Esophagus mucosa (tissue), 1 donor: Measurements from ENCODE around the gene CORIN. TPM values are rescaled to one million over a fixed set of nuclear protein-coding genes. Genes with fewer than 3 reads are reported as not detected.
"Not testable (repeated sequence)": the region's sequence is repeated elsewhere in the genome, so short reads cannot be mapped to it uniquely, and the experiment has no call there.

Experiments used
- ATAC-seq: fragments of 200-7000 bp; cut with Tn5 transposase; one replicate; pipeline ENCODE4 v1.9.1; 2020
- total RNA-seq: library from RNA; stranded (reverse); gene quantifications from one replicate; pipeline ENCODE4 v1.2.4, GENCODE V29; 2023
- donor health status: DM: yes; HTN: yes; CAD: no.

The CORIN gene
- total RNA-seq, 1 donor from 2014 or later, result 0.88 TPM

DNA sequence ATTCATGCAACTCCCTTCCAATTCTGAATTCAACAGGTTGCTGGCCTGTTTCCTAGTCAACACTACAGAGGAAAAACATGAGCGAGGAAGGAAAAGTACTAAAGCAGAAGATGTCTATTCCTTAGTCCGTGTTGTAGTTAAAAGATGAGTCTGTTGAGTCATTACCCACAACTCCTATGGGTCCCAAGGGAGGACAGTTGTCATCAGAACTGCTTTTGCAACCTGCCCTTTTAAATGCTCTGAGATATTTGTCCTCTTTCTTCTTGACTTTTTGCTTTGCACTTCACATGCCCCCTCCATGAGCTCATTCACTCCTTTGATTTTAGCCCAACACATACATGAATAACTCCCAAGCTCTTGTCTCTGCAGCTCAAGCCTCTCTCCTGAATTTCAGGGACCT lies 119.2 kb downstream of the CORIN start:
- ATAC-seq, result no peak

DNA sequence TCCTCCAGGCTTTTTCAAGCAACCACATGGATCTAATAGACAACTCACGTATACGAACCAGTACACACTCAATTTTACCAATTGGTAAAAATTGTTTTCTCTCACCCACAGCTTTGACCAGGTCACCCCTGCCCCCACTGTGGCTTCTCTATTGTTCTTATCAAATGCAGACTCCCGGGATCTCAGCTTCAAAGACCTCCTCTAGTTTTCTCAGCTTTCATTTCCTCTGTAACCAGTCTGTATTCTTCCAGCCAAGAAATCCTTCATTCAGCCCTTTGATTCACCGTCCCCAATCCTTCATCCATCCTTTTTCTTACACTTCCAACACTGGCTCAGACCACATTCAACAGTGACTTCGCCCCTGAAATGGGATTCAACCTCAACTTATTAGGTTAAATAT lies 120.7 kb downstream of the CORIN start:
- no peak for ATAC-seq

- no peak for ATAC-seq
Observed at GRCh38 chr4:47715716-47716416, 122.0 kb downstream of the CORIN start.

- ATAC-seq, result no peak
Observed at GRCh38 chr4:47714269-47714668, 123.6 kb downstream of the CORIN start.

- ATAC-seq, result no peak
Observed at GRCh38 chr4:47713129-47713834, 124.6 kb downstream of the CORIN start.

DNA sequence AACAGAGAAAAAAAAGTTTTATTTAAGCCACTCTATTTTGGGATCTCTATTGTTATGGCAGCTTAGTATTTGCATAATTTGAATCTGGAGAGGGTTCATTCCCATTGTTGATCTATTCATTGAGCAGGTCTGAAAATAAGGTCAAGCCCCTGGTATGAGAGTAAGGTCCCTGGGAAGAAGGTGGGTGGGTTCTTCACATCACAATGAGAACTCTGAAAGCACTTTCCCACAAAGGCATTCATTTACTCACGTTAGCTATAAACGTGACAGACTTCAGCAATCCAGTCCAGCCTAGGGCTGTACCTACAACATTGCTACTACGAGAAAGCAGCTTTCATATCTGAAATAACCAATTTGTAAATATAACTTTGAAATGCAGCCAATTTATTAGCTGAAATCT lies 126.2 kb downstream of the CORIN start:
- no peak for ATAC-seq

DNA sequence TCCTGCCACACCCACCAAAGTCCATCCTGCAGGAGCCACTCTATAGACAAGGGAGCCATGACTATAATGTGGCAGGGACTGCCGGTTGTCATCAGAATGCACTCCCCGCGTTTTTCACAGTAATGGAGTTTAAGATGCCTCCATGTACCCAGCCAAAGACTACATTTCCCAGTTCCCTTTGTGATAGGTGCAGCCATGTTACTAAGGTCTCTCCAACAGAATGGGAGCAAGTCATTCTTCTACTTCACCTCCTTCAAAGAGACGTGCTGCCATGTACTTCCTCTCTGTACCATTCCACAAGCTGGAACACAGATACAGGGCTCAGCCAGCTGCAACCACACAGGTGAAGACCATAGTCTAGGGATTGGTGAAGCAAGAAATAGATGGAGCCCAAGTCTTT lies 126.7 kb downstream of the CORIN start:
- ATAC-seq, result no peak

DNA sequence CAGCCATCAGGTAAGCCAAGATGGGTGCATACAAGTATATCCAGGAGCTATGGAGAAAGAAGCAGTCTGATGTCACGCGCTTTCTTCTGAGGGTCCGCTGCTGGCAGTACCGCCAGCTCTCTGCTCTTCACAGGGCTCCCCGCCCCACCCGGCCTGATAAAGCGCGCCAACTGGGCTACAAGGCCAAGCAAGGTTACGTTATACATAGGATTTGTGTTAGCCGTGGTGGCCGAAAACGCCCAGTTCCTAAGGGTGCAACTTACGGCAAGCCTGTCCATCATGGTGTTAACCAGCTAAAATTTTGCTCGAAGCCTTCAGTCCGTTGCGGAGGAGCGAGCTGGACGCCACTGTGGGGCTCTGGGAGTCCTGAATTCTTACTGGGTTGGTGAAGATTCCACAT lies 131.5 kb downstream of the CORIN start:
- not testable (repeated sequence) for ATAC-seq

DNA sequence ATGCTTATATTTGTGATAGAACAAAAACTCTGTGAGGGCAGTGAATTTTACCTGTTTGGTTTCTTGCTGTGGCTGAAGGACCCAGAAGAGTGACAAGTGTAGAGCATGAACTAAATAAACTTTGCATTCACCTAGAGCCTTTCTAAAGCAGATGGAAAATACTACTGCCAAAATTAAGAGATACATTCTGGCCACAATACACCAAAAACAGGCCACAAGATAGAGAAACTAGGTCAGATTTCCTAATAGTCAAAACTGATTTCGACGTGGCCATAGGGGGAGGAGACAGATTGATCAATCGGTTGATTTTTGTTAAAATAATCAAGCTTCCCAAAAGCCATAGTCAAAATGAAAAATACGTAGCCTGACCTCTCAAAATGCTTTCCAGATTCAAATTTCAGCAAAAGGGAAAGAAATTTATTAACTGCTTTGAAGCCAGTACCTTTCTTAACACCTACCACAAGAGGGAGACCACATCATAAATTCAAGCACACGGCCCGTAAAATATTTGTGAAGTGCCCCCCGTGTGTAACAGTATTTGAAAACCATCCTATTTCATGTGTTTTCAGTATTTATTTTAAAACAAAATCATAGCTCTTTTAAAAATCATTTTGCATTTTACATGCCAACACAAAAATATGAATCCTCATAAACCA lies 132.4 kb downstream of the CORIN start:
- no peak for ATAC-seq

- peak; percentile 50 for ATAC-seq
Observed at GRCh38 chr4:47704693-47705325, 133.1 kb downstream of the CORIN start.

DNA sequence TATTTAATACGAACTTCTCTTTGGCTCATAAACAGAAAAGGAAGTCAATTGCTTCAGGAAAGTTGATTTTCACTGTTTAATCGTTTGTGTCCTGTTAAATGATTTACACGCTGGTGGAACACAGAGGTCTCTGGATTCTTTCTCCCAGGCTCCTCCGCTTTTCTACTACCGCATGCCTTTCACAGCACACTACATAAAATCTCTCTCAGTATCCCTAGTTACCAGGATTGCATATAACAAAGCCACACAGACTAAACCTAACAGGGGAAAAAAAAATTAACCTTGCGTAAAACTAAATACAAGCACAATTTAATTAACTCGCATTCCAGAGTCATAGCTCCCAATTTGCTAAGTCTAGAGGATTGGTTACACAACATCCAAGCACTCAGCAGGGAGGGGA lies 133.9 kb downstream of the CORIN start:
- no peak for ATAC-seq

DNA sequence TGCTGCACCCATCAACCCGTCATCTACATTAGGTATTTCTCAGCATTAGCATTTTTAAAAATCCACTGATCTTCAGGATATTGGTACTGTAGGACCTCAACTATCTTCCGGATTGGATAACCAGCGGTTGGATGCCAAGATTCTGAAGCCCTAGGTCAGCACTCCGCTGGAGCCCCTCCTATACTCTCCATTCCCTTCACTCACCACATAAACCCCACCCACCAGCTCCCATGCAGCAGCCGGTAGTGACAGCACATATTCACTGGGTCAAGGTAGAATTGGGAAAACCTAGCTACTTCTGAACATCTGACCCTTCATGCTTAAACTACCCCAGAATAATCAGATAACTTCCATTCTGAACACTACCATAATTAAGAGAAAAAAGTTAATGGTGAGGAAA lies 134.9 kb downstream of the CORIN start:
- ATAC-seq, result no peak

- no peak for ATAC-seq
Observed at GRCh38 chr4:47701286-47701685, 136.6 kb downstream of the CORIN start.

GRCh38 chr4:47698837-47699236 lies 139.0 kb downstream of the CORIN start:
- no peak for ATAC-seq

DNA sequence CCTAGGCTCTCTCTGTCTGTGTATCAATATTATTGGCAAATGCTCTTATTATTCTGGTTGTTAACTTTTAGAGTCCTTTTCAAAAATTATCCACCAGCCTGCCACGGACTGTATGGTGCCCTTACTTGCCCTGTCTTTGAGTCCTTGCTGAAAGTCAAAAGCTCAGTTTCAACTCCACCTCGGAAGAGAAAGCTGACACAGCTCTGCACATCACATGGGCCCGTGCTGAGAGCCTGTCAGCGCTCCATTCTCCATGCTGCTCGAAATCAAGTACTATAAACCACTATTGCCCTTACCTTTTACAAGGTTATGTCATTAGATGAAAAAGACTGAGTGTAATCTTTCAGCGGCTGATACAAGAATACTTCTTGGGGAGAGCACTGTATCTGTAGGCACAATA lies 141.0 kb downstream of the CORIN start:
- no peak for ATAC-seq

DNA sequence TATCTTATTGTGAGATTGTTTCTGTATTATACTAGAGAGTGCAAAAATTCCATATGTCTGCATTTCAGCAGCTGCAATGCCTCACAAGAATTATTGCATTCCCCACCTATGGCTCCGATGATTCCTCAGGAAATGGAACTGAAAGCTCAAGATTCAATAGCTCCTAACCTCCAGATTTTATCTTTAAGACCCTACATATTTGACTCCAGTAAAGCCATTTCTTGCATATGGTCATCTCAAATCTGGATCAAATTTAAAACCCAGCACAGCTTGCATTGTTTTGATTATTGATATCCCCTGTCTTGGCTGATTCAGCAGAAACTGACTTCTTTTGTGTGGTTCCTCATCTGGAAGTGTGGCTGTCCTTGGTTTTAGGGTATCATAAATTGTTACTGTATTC lies 142.6 kb downstream of the CORIN start:
- ATAC-seq, result no peak

GRCh38 chr4:47694322-47694721 lies 143.5 kb downstream of the CORIN start:
- ATAC-seq, result no peak

- ATAC-seq, result no peak
Observed at GRCh38 chr4:47692691-47693090, 145.2 kb downstream of the CORIN start.

- not testable (repeated sequence) for ATAC-seq
Observed at GRCh38 chr4:47691757-47692383, 146.0 kb downstream of the CORIN start.

- ATAC-seq, result no peak
Observed at GRCh38 chr4:47690611-47691010, 147.3 kb downstream of the CORIN start.

- peak; percentile 56 for ATAC-seq
Observed at GRCh38 chr4:47686294-47686872, 151.5 kb downstream of the CORIN start.

DNA sequence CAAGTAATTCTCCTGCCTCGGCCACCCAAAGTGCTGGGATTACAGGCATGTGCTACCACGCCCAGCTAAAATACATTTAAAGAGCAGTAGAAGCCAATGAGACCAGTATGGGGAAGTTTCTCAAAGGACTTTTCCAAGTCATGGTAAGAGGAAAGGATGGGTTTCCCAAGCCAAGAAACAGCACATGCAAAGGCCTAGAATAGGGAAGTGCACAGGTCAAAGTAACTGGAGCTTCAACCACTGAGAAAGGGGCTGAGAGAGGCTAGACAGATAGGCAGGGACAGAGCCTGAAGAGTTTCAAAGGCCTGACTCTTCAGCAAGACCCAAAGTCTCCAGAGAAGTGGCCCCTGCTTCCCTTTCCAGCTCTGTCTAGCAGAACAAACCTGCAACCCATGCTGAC lies 162.1 kb downstream of the CORIN start:
- no peak for ATAC-seq

DNA sequence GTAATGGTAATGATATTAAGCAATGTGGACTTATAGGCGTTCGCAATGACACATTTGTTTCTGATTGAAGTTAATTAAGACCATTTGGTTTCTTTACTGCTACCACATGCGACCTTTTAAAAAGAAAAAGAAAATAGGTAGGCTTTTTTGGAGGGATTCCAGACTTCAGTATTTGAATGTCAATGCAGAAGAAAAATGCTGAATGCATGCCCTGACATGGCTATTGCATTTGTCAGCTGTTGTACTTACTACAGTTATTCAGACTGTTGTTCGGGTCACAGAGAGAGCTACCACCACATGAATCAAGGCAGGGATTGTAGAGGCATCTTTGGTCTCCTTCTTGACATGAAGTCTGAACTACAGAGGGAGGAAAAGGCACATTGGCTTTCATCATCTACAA lies 163.7 kb downstream of the CORIN start:
- no peak for ATAC-seq
